GM21619 (cell line): ENCODE results near the gene VAT1.
"Not testable (repeated sequence)": the region's sequence is repeated elsewhere in the genome, so short reads cannot be mapped to it uniquely, and the experiment has no call there.

Source experiments
- ATAC-seq: cut with Tn5 transposase; IDR thresholded peaks from one replicate; pipeline ENCODE4 v1.9.1; 2021; ENCODE audit not compliant: unreplicated experiment

The VAT1 gene

GRCh38 chr17:42975701-42976100 lies 46.5 kb downstream of the VAT1 start:
- ATAC-seq = not testable (repeated sequence)

GRCh38 chr17:42975265-42975664 lies 46.9 kb downstream of the VAT1 start:
- ATAC-seq = no peak

- ATAC-seq = not testable (repeated sequence)
Observed at GRCh38 chr17:42973323-42973722, 48.9 kb downstream of the VAT1 start.

GRCh38 chr17:42971589-42971988 lies 50.6 kb downstream of the VAT1 start:
- ATAC-seq = no peak

GRCh38 chr17:42969001-42969581 lies 53.1 kb downstream of the VAT1 start:
- no peak for ATAC-seq

GRCh38 chr17:42967925-42968324 lies 54.3 kb downstream of the VAT1 start:
- ATAC-seq = no peak
